Heart right ventricle (tissue), 16 donors: ENCODE data around the gene DISP2. TPM values are rescaled to one million over a fixed set of nuclear protein-coding genes. Genes with fewer than 3 reads are reported as not detected.

Source experiments
- ATAC-seq, 8 donors: fragments of 200-7000 bp; cut with Tn5 transposase; one replicate each; pipeline ENCODE4 v1.9.1; 2020; ENCODE audit warnings: mild to moderate bottlenecking in 8 of 8, moderate library complexity in 8 of 8, moderate number of reproducible peaks in 1 of 8
- DNase-seq, 2 donors: peaks; one replicate each; pipeline ENCODE4 v3.0.0-alpha.2; 2020
- H3K27ac ChIP-seq, 10 donors: fragments of 200-600 bp; sonication (generic) in 2 of 10; one replicate each; pipeline versions ENCODE4 v1.5.0 to v1.8.0; 2020 to 2022; ENCODE audit warnings: mild to moderate bottlenecking in 3 of 10
- H3K27me3 ChIP-seq, 7 donors: fragments of 200-600 bp; one replicate each; pipeline ENCODE4 v1.8.0; 2021 to 2022; ENCODE audit warnings: mild to moderate bottlenecking in 2 of 7
- H3K36me3 ChIP-seq, 9 donors: fragments of 200-600 bp; sonication (generic) in 1 of 9; one replicate each; pipeline versions ENCODE4 v1.5.0 to v1.8.0; 2020 to 2022; ENCODE audit warnings: mild to moderate bottlenecking in 2 of 9
- H3K4me1 ChIP-seq, 9 donors: fragments of 200-600 bp; sonication (generic) in 1 of 9; one replicate each; pipeline versions ENCODE4 v1.5.0 to v1.8.0; 2020 to 2022; ENCODE audit warnings: mild to moderate bottlenecking in 4 of 9
- H3K4me3 ChIP-seq, 10 donors: fragments of 200-600 bp; sonication (generic) in 2 of 10; one replicate each; pipeline versions ENCODE4 v1.5.0 to v1.8.0; 2020 to 2022; ENCODE audit warnings: mild to moderate bottlenecking in 7 of 10, moderate library complexity in 2 of 10
- H3K9me3 ChIP-seq, 11 donors: fragments of 200-600 bp in 10 of 11; sonication (generic) in 2 of 11; one replicate each; pipeline versions ENCODE4 v1.5.0 to v1.8.0; 2013 to 2022; ENCODE audit warnings: mild to moderate bottlenecking in 2 of 11, control low read depth in 1 of 11, moderate library complexity in 1 of 11
- WGBS, 2 donors: extraction: QIAGEN DNeasy Blood & Tissue Kit; methylation state at CpG; one replicate each; pipeline ENCODE4 v1.1.7; 2013; ENCODE audit warnings: inconsistent platforms in 1 of 2; 5-methylcytosine and 5-hydroxymethylcytosine counted together
- intact Hi-C, 10 donors: fragments of 100-400 bp; cut with DNase I; formaldehyde crosslinking; loops; one replicate each; pipeline versions ENCODE4 v1.11.1 to v1.14.2; 2022
- polyA plus RNA-seq, 2 donors: library from polyadenylated mRNA; stranded (reverse); fragments of 200-250 nt; gene quantifications; one replicate each; pipeline ENCODE4 v1.2.3, GENCODE V29; 2013
- total RNA-seq, 10 donors: library from RNA; stranded (reverse); fragmentation: NEBNext Ultra II Directional in 3 of 10; extraction: Animal tissue kit (Norgen Biotek cat#: 25700) in 3 of 10; gene quantifications; one replicate each; pipeline versions ENCODE4 v1.2.1 to v1.2.4, GENCODE V29; 2021 to 2023
- TF ChIP-seq, protein P1 (sequence below), 9 donors: fragments of 200-600 bp; sonication (generic) in 2 of 9; IDR thresholded peaks; one replicate each; pipeline versions ENCODE4 v1.5.0 to v1.8.0; 2021 to 2022; ENCODE audit warnings: antibody characterized with exemption in 9 of 9, mild to moderate bottlenecking in 5 of 9, moderate library complexity in 1 of 9
- donor health status: Arrhythmogenic right ventricular cardiomyopathy.
- donor health status: ischemic (EF 13 %, LVEDD 7.1; RV severe dilation, severe dysfunction).
- donor health status: healthy with polysubstance abuse.
- donor health status: DM: no; HTN: yes; CAD: no.
- donor health status: DM: no; HTN: no; CAD: no.
- donor health status: ischemic (EF 25% LVEDD 6.9; RV normal size, moderate dysfunction).
- donor health status: ischemic (EF 25% LVEDD 5.7; RV mildly dilated, moderate dysfunction).
- donor health status: healthy.
- donor health status: DM: yes; HTN: yes; CAD: no.
- donor health status: Ischemic cardiomyopathy.
- donor health status: ischemic (EF 35%, LVEDD 5.7; RV mildly dilated, moderate dysfunction).
- donor health status: nonischemic (EF 11% LVEDD 7.7; RV severe dilation, severe dysfunction).
- donor health status: DM: yes; HTN: yes; CAD: no.
- donor health status: PGD.
- donor health status: ischemic (EF 29% LVEDD 5.4; RV normal size, mild dysfunction).
- donor health status: nonischemic (EF 23%, LVEDD 6.1; RV moderate dilation, normal function).

DISP2 gene
- total and polyA plus RNA-seq, 12 donors, result 0.08 to 2.7 (median 0.71) TPM

DNA sequence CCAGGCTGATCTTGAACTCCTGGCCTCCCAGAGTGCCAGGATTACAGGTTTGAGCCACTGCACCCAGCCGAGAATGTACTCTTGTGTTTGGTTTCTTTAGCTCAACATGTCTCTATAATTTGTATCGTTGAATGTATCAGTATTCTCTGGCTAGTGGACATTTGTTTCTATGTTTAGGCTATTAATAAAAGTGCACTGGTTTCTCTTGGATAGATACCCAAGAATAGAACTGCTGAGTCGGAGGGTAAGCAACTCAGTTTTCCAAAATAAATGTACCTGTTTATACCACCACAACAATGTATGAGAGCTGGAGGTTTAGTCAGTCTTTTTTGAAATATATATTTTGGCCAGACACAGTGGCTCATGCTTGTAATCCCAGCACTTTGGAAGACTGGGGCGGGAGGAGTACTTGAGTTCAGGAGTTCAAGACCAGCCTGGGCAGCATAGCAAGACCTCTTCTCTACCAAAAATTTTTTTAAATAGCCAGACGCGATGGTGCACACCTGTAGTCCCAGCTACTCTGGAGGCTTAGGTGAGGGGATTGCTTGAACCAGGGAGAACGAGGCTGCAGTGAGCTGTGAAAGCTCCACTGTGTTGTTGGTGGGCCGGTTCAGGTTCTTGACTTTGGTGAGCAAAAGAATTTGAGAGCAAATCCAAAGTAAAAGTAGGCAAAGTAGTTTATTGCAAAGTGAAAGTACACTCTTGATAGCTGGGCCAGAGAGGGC is 39.8 kb downstream of the DISP2 start:
- Histone ChIP-seq H3K9me3 (no peaks in the 10 kb centered on the region), H3K36me3 (peaks cover 0 to 17% (median 10%) of the 10 kb centered on the region in 9 donors), H3K27ac (peak overlapping the region in 3 of 10 donors; percentile 1 to 50 (median 37)), H3K4me1 (peaks cover 0 to 28% (median 0%) of the 10 kb centered on the region in 9 donors), H3K4me3 (no peak overlapping the region), H3K27me3 (no peaks in the 10 kb centered on the region)
- TF ChIP-seq, protein P1, sequence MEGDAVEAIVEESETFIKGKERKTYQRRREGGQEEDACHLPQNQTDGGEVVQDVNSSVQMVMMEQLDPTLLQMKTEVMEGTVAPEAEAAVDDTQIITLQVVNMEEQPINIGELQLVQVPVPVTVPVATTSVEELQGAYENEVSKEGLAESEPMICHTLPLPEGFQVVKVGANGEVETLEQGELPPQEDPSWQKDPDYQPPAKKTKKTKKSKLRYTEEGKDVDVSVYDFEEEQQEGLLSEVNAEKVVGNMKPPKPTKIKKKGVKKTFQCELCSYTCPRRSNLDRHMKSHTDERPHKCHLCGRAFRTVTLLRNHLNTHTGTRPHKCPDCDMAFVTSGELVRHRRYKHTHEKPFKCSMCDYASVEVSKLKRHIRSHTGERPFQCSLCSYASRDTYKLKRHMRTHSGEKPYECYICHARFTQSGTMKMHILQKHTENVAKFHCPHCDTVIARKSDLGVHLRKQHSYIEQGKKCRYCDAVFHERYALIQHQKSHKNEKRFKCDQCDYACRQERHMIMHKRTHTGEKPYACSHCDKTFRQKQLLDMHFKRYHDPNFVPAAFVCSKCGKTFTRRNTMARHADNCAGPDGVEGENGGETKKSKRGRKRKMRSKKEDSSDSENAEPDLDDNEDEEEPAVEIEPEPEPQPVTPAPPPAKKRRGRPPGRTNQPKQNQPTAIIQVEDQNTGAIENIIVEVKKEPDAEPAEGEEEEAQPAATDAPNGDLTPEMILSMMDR (IDR thresholded peaks at IDR 0.05), result no peak
- WGBS, 2 donors, result 76 to 84% methylated on average over 8 of the region's 8 CpGs
- ATAC-seq (peak in 3 of 8 donors; percentile 45 to 58 (median 53)), DNase-seq (no peak)
- intact Hi-C loops, result loop anchor here in 1 of 10 donors (10.0 kb wide), 1 partner anchor 183 kb away; no protein-coding TSS in a partner anchor

DNA sequence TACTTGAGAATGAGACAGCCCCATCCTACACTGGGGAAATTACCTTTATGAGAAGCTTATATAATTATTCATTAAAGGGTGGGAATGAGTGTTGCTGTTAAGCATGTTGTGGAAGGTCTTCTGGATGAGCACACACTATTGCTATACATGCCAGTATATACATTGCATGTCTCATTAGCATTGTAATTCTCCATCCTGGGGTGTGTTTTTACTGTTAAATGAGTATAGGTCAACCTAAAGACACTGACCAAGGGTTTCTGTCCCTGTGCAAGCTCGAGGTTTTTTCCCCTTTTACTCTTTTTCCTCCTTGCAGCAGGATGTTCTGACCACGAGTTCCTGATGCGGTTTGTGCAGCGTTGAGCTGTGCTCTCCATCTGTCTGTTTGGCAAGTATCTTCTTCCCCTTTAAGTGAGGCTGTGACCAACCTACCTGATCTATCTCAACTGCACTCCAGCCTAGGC is 40.4 kb downstream of the DISP2 start:
- no peaks in the 10 kb centered on the region for H3K27me3 ChIP-seq
- H3K36me3 ChIP-seq, result peaks cover 0 to 11% (median 4%) of the 10 kb centered on the region in 9 donors
- peak in 3 of 8 donors; percentile 53 to 65 (median 63) for ATAC-seq
- DNase-seq, result no peak
- TF ChIP-seq, protein P1 (IDR thresholded peaks at IDR 0.05), result no peak
- H3K4me1 ChIP-seq, result peaks cover 0 to 28% (median 0%) of the 10 kb centered on the region in 9 donors
- 71 to 85% methylated on average over 4 of the region's 4 CpGs for WGBS, 2 donors
- H3K27ac ChIP-seq, result peak overlapping the region in 2 of 10 donors; percentile 1 to 28
- H3K4me3 ChIP-seq, result no peak overlapping the region
- H3K9me3 ChIP-seq, result no peaks in the 10 kb centered on the region
- intact Hi-C loops, result loop anchor here in 1 of 10 donors (10.0 kb wide), 1 partner anchor 184 kb away; no protein-coding TSS in a partner anchor

DNA sequence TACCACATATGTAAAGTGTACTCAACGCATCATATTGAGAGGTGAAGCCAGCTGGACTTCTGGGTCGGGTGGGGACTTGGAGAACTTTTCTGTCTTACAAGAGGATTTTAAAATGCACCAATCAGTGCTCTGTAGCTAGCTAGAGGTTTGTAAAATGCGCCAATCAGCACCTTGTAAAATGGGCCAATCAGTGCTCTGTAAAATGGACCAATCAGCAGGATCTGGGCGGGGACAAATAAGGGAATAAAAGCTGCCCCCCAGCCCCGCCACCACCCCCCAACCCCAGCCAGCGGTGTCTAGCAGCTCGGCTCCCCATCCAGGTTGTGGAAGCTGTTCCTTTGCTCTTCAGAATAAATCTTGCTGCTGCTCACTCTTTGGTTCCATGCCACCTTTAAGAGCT is 41.4 kb downstream of the DISP2 start:
- peaks cover 0 to 28% (median under 1%) of the 10 kb centered on the region in 9 donors for H3K4me1 ChIP-seq
- TF ChIP-seq, protein P1 (IDR thresholded peaks at IDR 0.05), result no peak
- intact Hi-C loops, result loop anchor here in 1 of 10 donors (10.0 kb wide), 1 partner anchor 185 kb away; no protein-coding TSS in a partner anchor
- H3K4me3 ChIP-seq, result no peak overlapping the region
- no peaks in the 10 kb centered on the region for H3K27me3 ChIP-seq
- no peak for DNase-seq
- ATAC-seq, result no peak
- H3K36me3 ChIP-seq, result peaks cover 0 to 2% (median 0%) of the 10 kb centered on the region in 9 donors
- H3K27ac ChIP-seq, result no peak overlapping the region
- no peaks in the 10 kb centered on the region for H3K9me3 ChIP-seq
- 82 to 94% methylated on average over 7 of the region's 7 CpGs for WGBS, 2 donors

DNA sequence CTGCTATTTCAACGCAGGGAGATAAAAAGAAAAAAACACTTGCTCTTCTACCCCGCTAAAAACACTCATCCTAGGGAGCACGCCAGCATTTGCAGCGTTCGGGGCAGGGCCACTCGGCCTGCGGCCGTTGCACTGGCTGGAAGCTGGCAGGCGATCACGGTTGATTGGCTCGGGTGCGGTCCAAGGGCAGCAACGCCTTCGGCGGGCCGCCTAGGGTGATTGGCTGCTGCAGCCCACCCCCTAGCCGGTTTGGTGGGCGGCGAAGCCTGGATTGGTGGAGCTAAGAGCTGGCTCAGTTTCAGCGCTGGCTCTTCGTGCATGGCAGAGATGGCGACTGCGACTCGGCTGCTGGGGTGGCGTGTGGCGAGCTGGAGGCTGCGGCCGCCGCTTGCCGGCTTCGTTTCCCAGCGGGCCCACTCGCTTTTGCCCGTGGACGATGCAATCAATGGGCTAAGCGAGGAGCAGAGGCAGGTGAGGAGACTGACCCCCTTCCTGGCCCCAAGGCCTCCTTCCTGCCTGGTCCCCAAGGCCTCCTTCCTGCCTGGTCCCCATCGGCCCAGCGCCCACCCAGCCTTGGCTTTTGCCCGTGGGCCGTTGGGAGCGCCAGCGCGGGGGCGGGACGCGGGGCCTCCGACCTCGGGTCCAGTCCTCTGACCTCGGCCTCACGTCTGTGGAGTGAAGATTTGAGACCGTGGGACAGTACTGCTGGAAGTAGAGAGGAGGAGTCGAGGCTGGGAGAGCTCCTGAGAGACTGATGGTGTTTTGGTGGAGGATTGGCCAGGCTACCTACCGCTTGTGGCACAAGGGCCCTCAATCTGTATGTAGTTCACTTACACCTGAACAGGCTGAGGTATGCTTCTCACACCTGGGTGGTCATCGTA is 47.7 kb downstream of the DISP2 start, which contains the start of gene IVD:
IVD (plus strand) TSS at position 295 of the 881 bp plus-strand sequence; CDS start at position 328, 33 bp downstream.
- TF ChIP-seq, protein P1 (IDR thresholded peaks at IDR 0.05), result no peak
- intact Hi-C loops, result loop anchor here in 5 of 10 donors (1.0 to 5.0 kb wide), 6 partner anchors 23 to 88 kb away; partner anchors contain the start of gene KNSTRN (in 2 of the 5)
- peak; percentile 95 to 96 for DNase-seq
- H3K9me3 ChIP-seq, result no peaks in the 10 kb centered on the region
- peak; percentile 99 to 100 (median 100) for ATAC-seq
- WGBS, 2 donors, result 2% methylated on average over 54 of the region's 54 CpGs
- peak within 1 kb of the TSS in 9 of 10 donors; percentile 62 to 87 (median 78) for H3K27ac ChIP-seq
- no peaks in the 10 kb centered on the region for H3K27me3 ChIP-seq
- H3K4me3 ChIP-seq, result peak within 1 kb of the TSS; percentile 67 to 98 (median 82)
- H3K36me3 ChIP-seq, result peaks cover 0 to 33% (median 15%) of the 10 kb centered on the region in 9 donors
- H3K4me1 ChIP-seq, result peaks cover 0 to 31% (median 23%) of the 10 kb centered on the region in 9 donors
